A549 (cell line): Measurements from ENCODE around the gene RABGAP1L. TPM values are rescaled to one million over a fixed set of nuclear protein-coding genes. Genes with fewer than 3 reads are reported as not detected.

Source experiments
- ATAC-seq, 2 experiments: fragments of 200-7000 bp in 1 of 2; fragments of >200 bp in 1 of 2; cut with Nextera tagmentation in 1 of 2; cut with Tn5 transposase in 1 of 2; 3 replicates each; pipeline versions ENCODE4 v1.8.0 to v1.9.1; 2018 to 2020; ENCODE audit warnings: mild to moderate bottlenecking in 1 of 2, moderate library complexity in 1 of 2
- CTCF ChIA-PET: fragments of 300-600 bp; sonication (Branson Sonifier 250); formaldehyde crosslinking; extraction: SDS; loops from one replicate; lab custom pipeline; 2021; ENCODE audit warnings: antibody characterized with exemption, inconsistent platforms; lab: Yijun Ruan, JAX
- POLR2A ChIA-PET: fragments of 350-600 bp; formaldehyde crosslinking; extraction: SDS; loops from one replicate; lab custom pipeline; 2021; ENCODE audit warnings: antibody characterized with exemption, inconsistent platforms; lab: Yijun Ruan, JAX
- DNase-seq, 2 experiments: peaks; one replicate each; pipeline versions ENCODE4 v3.0.0 to v3.0.0-alpha.2; 2011 to 2016; ENCODE audit warnings: low read depth in 1 of 2, low spot score in 1 of 2
- FAIRE-seq: peaks from 2 replicates; lab custom pipeline; 2011; peaks lifted over from hg19 to GRCh38; lab: Jason Lieb, UNC
- H3K27ac ChIP-seq, 2 experiments: fragments of >200 bp; sonication (Bioruptor Twin); formaldehyde crosslinking; 3 replicates each; pipeline ENCODE4 v1.5.1; 2016 to 2017
- H3K4me1 ChIP-seq: fragments of >200 bp; sonication (Bioruptor Twin); formaldehyde crosslinking; 3 replicates; pipeline ENCODE4 v1.6.1; 2016
- H3K4me2 ChIP-seq: fragments of >200 bp; sonication (Bioruptor Twin); formaldehyde crosslinking; 3 replicates; pipeline ENCODE4 v1.6.1; 2016
- H3K4me3 ChIP-seq: fragments of >200 bp; sonication (Bioruptor Twin); formaldehyde crosslinking; 3 replicates; pipeline ENCODE4 v1.5.1; 2016
- H3K9me3 ChIP-seq: fragments of >200 bp; sonication (Bioruptor Twin); formaldehyde crosslinking; 3 replicates; pipeline ENCODE4 v1.6.1; 2016
- ATOH8 ChIP-seq: fragments of 250-450 bp; sonication (Bioruptor Pico); IDR thresholded peaks from 2 replicates; pipeline ENCODE4 v1.5.0; 2020; ENCODE audit warnings: low read depth, mild to moderate bottlenecking, moderate library complexity
- BHLHE40 ChIP-seq: IDR thresholded peaks from 2 replicates; pipeline ENCODE4 v1.6.1; 2012; ENCODE audit warnings: low read depth, low read length, inconsistent platforms
- CEBPB ChIP-seq, 2 experiments: fragments of >200 bp in 1 of 2; sonication (Bioruptor Twin) in 1 of 2; formaldehyde crosslinking in 1 of 2; IDR thresholded peaks; 2 replicates each; pipeline ENCODE4 v1.6.1; 2012 to 2016
- E2F6 ChIP-seq: IDR thresholded peaks from 2 replicates; pipeline ENCODE4 v1.6.1; 2012; ENCODE audit warnings: low read depth, borderline replicate concordance
- ELK1 ChIP-seq: fragments of 150-350 bp; IDR thresholded peaks from 2 replicates; pipeline ENCODE4 v1.6.1; 2014; ENCODE audit warnings: low read depth, mild to moderate bottlenecking, low read length
- ESRRA ChIP-seq: fragments of 150-350 bp; IDR thresholded peaks from 2 replicates; pipeline ENCODE4 v1.6.1; 2014; ENCODE audit warnings: mild to moderate bottlenecking, low read length, borderline replicate concordance
- FOSB ChIP-seq: fragments of 250-450 bp; sonication (Bioruptor Pico); IDR thresholded peaks from 2 replicates; pipeline ENCODE4 v1.5.0; 2020; ENCODE audit warnings: mild to moderate bottlenecking, moderate library complexity
- FOXS1 ChIP-seq: fragments of 250-450 bp; sonication (Bioruptor Pico); IDR thresholded peaks from 2 replicates; pipeline ENCODE4 v1.5.0; 2020; ENCODE audit warnings: mild to moderate bottlenecking, moderate library complexity
- HDAC2 ChIP-seq: fragments of 200-600 bp; sonication (generic); IDR thresholded peaks from 2 replicates; pipeline ENCODE4 v1.6.1; 2016
- HEYL ChIP-seq: fragments of 250-450 bp; sonication (Bioruptor Pico); IDR thresholded peaks from 2 replicates; pipeline ENCODE4 v1.8.0; 2021; ENCODE audit warnings: mild to moderate bottlenecking, moderate library complexity
- HMGXB4 ChIP-seq: fragments of 250-450 bp; sonication (Bioruptor Pico); IDR thresholded peaks from 2 replicates; pipeline ENCODE4 v1.5.0; 2021; ENCODE audit warnings: mild to moderate bottlenecking, moderate library complexity, borderline replicate concordance
- HOXA7 ChIP-seq: fragments of 250-450 bp; sonication (Bioruptor Pico); IDR thresholded peaks from 2 replicates; pipeline ENCODE4 v1.5.0; 2020; ENCODE audit warnings: mild to moderate bottlenecking, moderate library complexity
- HOXB13 ChIP-seq: fragments of 250-450 bp; sonication (Bioruptor Pico); IDR thresholded peaks from 2 replicates; pipeline ENCODE4 v1.5.0; 2020; ENCODE audit warnings: low read depth, mild to moderate bottlenecking, moderate library complexity
- JUN ChIP-seq, 2 experiments: fragments of >200 bp; sonication (Bioruptor Twin); formaldehyde crosslinking; IDR thresholded peaks; 2 replicates in 1 of 2; 3 replicates in 1 of 2; pipeline ENCODE4 v1.6.1; 2016 to 2017
- KDM1A ChIP-seq: fragments of 200-600 bp; sonication (generic); IDR thresholded peaks from 2 replicates; pipeline ENCODE4 v1.6.1; 2016; ENCODE audit warnings: low read depth, mild to moderate bottlenecking
- KDM5A ChIP-seq: fragments of 200-600 bp; sonication (generic); IDR thresholded peaks from 2 replicates; pipeline ENCODE4 v1.6.1; 2016; ENCODE audit warnings: antibody characterized with exemption, mild to moderate bottlenecking
- MAX ChIP-seq: IDR thresholded peaks from 2 replicates; pipeline ENCODE4 v1.6.1; 2012
- NFE2L2 ChIP-seq: fragments of 150-350 bp; conservative IDR thresholded peaks from 2 replicates; pipeline ENCODE4 v1.6.1; 2014; ENCODE audit warnings: low read length
- PHF8 ChIP-seq: fragments of 200-600 bp; sonication (generic); IDR thresholded peaks from 2 replicates; pipeline ENCODE4 v1.6.1; 2016; ENCODE audit warnings: low read depth, mild to moderate bottlenecking, antibody characterized with exemption, moderate library complexity, borderline replicate concordance
- POLR2A ChIP-seq: IDR thresholded peaks from 2 replicates; pipeline ENCODE4 v1.6.1; 2012; ENCODE audit warnings: mild to moderate bottlenecking, low read length
- POLR2AphosphoS2 ChIP-seq: conservative IDR thresholded peaks from 2 replicates; pipeline ENCODE4 v1.6.1; 2012; ENCODE audit warnings: low read length, improper control_type of control experiment, inconsistent platforms
- RAD21 ChIP-seq, 2 experiments: fragments of >200 bp in 1 of 2; sonication (Bioruptor Twin) in 1 of 2; formaldehyde crosslinking in 1 of 2; IDR thresholded peaks in 1 of 2; conservative IDR thresholded peaks in 1 of 2; 2 replicates in 1 of 2; 3 replicates in 1 of 2; pipeline ENCODE4 v1.6.1; 2012 to 2018; ENCODE audit warnings: inconsistent platforms in 1 of 2
- RARB ChIP-seq: fragments of 250-450 bp; sonication (Bioruptor Pico); IDR thresholded peaks from 2 replicates; pipeline ENCODE4 v1.8.0; 2021; ENCODE audit warnings: mild to moderate bottlenecking, moderate library complexity
- TFCP2L1 ChIP-seq: fragments of 250-450 bp; sonication (Bioruptor Pico); IDR thresholded peaks from 2 replicates; pipeline ENCODE4 v1.5.0; 2021; ENCODE audit warnings: mild to moderate bottlenecking
- ZSCAN20 ChIP-seq: fragments of 250-450 bp; sonication (Bioruptor Pico); IDR thresholded peaks from 2 replicates; pipeline ENCODE4 v1.8.0; 2022; ENCODE audit warnings: mild to moderate bottlenecking, moderate library complexity
- WGBS: methylation state at CpG from one replicate; pipeline ENCODE4 v1.1.6; 2017; ENCODE audit errors: missing lambda C conversion rate; 5-methylcytosine and 5-hydroxymethylcytosine counted together
- polyA plus RNA-seq, 4 experiments: library from polyadenylated mRNA; depleted of rRNA in 3 of 4; stranded (reverse); fragments of >200 nt; fragmentation: RNase III in 1 of 4; extraction: RNeasy Plus Mini Kit Qiagen cat#74134 plus additional on column Dnase treatment in 1 of 4; gene quantifications; 2 replicates in 3 of 4; 3 replicates in 1 of 4; pipeline ENCODE4 v1.2.3, GENCODE V29; 2011 to 2017

RABGAP1L gene
- polyA plus RNA-seq, 2 of the 4 experiments (the other 2 are of a cell fraction) = 8.2 to 18.6 TPM

GRCh38 chr1:174135211-174135610 is 24.1 kb upstream of the RABGAP1L start:
- DNase-seq = no peak
- Histone ChIP-seq H3K9me3 (no peaks in the 10 kb centered on the region), H3K4me1 (no peaks in the 10 kb centered on the region), H3K4me3 (no peak overlapping the region), H3K27ac (no peak overlapping the region), H3K4me2 (no peak overlapping the region)
- 70% methylated on average over 2 of the region's 2 CpGs for WGBS
- ATAC-seq = no peak
- ChIA-PET POLR2A (no interaction called here), CTCF (no interaction called here)
- TF ChIP-seq POLR2AphosphoS2 (no peak), RAD21 (conservative IDR thresholded peaks at IDR 0.05 in 1 of 2, IDR thresholded peaks at IDR 0.05 in 1 of 2) (no peak), ESRRA (no peak), FOSB (no peak), HDAC2 (no peak), TFCP2L1 (CRISPR knock-in tag) (no peak), FOXS1 (CRISPR knock-in tag) (no peak), ZSCAN20 (CRISPR knock-in tag) (no peak), PHF8 (no peak), ATOH8 (CRISPR knock-in tag) (no peak), RARB (CRISPR knock-in tag) (no peak), BHLHE40 (no peak)
- FAIRE-seq = no peak

- Histone ChIP-seq H3K27ac (no peak overlapping the region), H3K4me2 (no peak overlapping the region), H3K4me1 (no peaks in the 10 kb centered on the region), H3K9me3 (no peaks in the 10 kb centered on the region), H3K4me3 (no peak overlapping the region)
- ATAC-seq = no peak
- TF ChIP-seq HMGXB4 (CRISPR knock-in tag) (no peak), RARB (CRISPR knock-in tag) (no peak), RAD21 (conservative IDR thresholded peaks at IDR 0.05 in 1 of 2, IDR thresholded peaks at IDR 0.05 in 1 of 2) (no peak), E2F6 (no peak), ATOH8 (CRISPR knock-in tag) (no peak), MAX (no peak), HOXB13 (CRISPR knock-in tag) (no peak), FOXS1 (CRISPR knock-in tag) (no peak), CEBPB (IDR thresholded peaks at IDR 0.05) (no peak), HDAC2 (no peak), HOXA7 (CRISPR knock-in tag) (no peak)
- no peak for FAIRE-seq
- ChIA-PET POLR2A (no interaction called here), CTCF (interaction anchor here (0.5 kb wide), 1 partner anchor 79 kb away, joined by 4 read pairs; no protein-coding TSS in a partner anchor)
- WGBS = 59% methylated on average over 1 of the region's 1 CpG
- no peak for DNase-seq
Observed at GRCh38 chr1:174136714-174137113, 22.6 kb upstream of the RABGAP1L start.

- FAIRE-seq (no peak), ATAC-seq (no peak), DNase-seq (no peak)
- ChIA-PET POLR2A (no interaction called here), CTCF (no interaction called here)
- Histone ChIP-seq H3K4me3 (no peak overlapping the region), H3K4me1 (no peaks in the 10 kb centered on the region), H3K9me3 (peaks cover 5% of the 10 kb centered on the region; the same call in 1 of the 3 replicates), H3K4me2 (no peak overlapping the region), H3K27ac (no peak overlapping the region)
- TF ChIP-seq ESRRA (no peak), HEYL (no peak), KDM5A (no peak), ELK1 (no peak), HDAC2 (no peak), POLR2A (no peak), KDM1A (no peak), JUN (IDR thresholded peaks at IDR 0.05) (no peak), CEBPB (IDR thresholded peaks at IDR 0.05) (no peak), E2F6 (no peak), NFE2L2 (no peak)
- 57% methylated on average over 5 of the region's 5 CpGs for WGBS
Observed at GRCh38 chr1:174142836-174143235, 16.5 kb upstream of the RABGAP1L start.
